Measurements from ENCODE around the gene OSBPL2. TPM values are rescaled to one million over a fixed set of nuclear protein-coding genes. Genes with fewer than 3 reads are reported as not detected.

The OSBPL2 gene
- total RNA-seq, 2 experiments from 2014 or later = 23.6 to 24.7 TPM

- Mint-ChIP-seq H3K4me1 (ENCODE audit: low read depth) (no peaks in the 10 kb centered on the region), H3K9me3 (no peaks in the 10 kb centered on the region), H3K27me3 (ENCODE audit: low read depth) (peaks cover 11% of the 10 kb centered on the region), H3K4me3 (no peak overlapping the region), H3K36me3 (ENCODE audit: low read depth) (no peaks in the 10 kb centered on the region), H3K27ac (no peak overlapping the region)
- DNase-seq = no peak
- CTCF ChIA-PET = no interaction called here
- intact Hi-C loops (cut with micrococcal nuclease) = no loop called here
Observed at GRCh38 chr20:62227977-62228958, 10.1 kb upstream of the OSBPL2 start.

- intact Hi-C loops (cut with micrococcal nuclease) = no loop called here
- Mint-ChIP-seq H3K4me1 (ENCODE audit: low read depth) (no peaks in the 10 kb centered on the region), H3K27ac (no peak overlapping the region), H3K36me3 (ENCODE audit: low read depth) (no peaks in the 10 kb centered on the region), H3K27me3 (ENCODE audit: low read depth) (peaks cover 9% of the 10 kb centered on the region), H3K4me3 (no peak overlapping the region), H3K9me3 (no peaks in the 10 kb centered on the region)
- DNase-seq = no peak
- CTCF ChIA-PET = no interaction called here
Observed at GRCh38 chr20:62228982-62229545, 9.3 kb upstream of the OSBPL2 start.

GRCh38 chr20:62229667-62230066, 8.7 kb upstream of the OSBPL2 start:
- H3K36me3 Mint-ChIP-seq (ENCODE audit: low read depth) = no peaks in the 10 kb centered on the region
- no peaks in the 10 kb centered on the region for H3K4me1 Mint-ChIP-seq (ENCODE audit: low read depth)
- CTCF ChIA-PET = no interaction called here
- no peak for DNase-seq
- no peak overlapping the region for H3K4me3 Mint-ChIP-seq
- peaks cover 4% of the 10 kb centered on the region for H3K27me3 Mint-ChIP-seq (ENCODE audit: low read depth)
- intact Hi-C loops (cut with micrococcal nuclease) = no loop called here
- H3K27ac Mint-ChIP-seq = no peak overlapping the region
- no peaks in the 10 kb centered on the region for H3K9me3 Mint-ChIP-seq

DNA sequence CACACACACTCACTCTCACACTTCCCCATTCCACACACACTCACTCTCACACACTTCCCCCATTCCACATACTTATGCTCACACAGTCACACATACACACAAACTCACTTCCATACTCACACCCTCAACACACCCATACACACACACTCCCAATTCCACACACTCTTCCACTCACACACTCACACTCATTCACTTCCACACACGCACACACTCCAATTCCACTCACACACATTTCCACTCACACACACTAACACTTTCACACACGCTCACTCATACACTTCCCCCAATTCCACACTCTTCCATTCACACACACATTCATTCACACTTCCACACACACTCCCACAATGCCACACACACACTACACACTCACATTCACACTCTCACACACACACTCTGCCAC, 8.0 kb upstream of the OSBPL2 start:
- intact Hi-C loops (cut with micrococcal nuclease) = no loop called here
- no peak overlapping the region for H3K27ac Mint-ChIP-seq
- H3K27me3 Mint-ChIP-seq (ENCODE audit: low read depth) = peaks cover 2% of the 10 kb centered on the region
- H3K9me3 Mint-ChIP-seq = no peaks in the 10 kb centered on the region
- no peaks in the 10 kb centered on the region for H3K36me3 Mint-ChIP-seq (ENCODE audit: low read depth)
- CTCF ChIA-PET = no interaction called here
- DNase-seq = no peak
- H3K4me1 Mint-ChIP-seq (ENCODE audit: low read depth) = no peaks in the 10 kb centered on the region
- no peak overlapping the region for H3K4me3 Mint-ChIP-seq

GRCh38 chr20:62230696-62231095, 7.6 kb upstream of the OSBPL2 start:
- CTCF ChIA-PET = no interaction called here
- H3K4me3 Mint-ChIP-seq = no peak overlapping the region
- H3K27me3 Mint-ChIP-seq (ENCODE audit: low read depth) = peaks cover 2% of the 10 kb centered on the region
- H3K27ac Mint-ChIP-seq = no peak overlapping the region
- no peaks in the 10 kb centered on the region for H3K9me3 Mint-ChIP-seq
- no peak for DNase-seq
- no peaks in the 10 kb centered on the region for H3K4me1 Mint-ChIP-seq (ENCODE audit: low read depth)
- intact Hi-C loops (cut with micrococcal nuclease) = no loop called here
- H3K36me3 Mint-ChIP-seq (ENCODE audit: low read depth) = no peaks in the 10 kb centered on the region

GRCh38 chr20:62231292-62231691, 7.0 kb upstream of the OSBPL2 start:
- no peak for DNase-seq
- Mint-ChIP-seq H3K36me3 (ENCODE audit: low read depth) (no peaks in the 10 kb centered on the region), H3K4me1 (ENCODE audit: low read depth) (no peaks in the 10 kb centered on the region), H3K9me3 (no peaks in the 10 kb centered on the region), H3K27me3 (ENCODE audit: low read depth) (peaks cover 2% of the 10 kb centered on the region), H3K4me3 (no peak overlapping the region), H3K27ac (no peak overlapping the region)
- intact Hi-C loops (cut with micrococcal nuclease) = no loop called here
- CTCF ChIA-PET = no interaction called here

- Mint-ChIP-seq H3K36me3 (ENCODE audit: low read depth) (no peaks in the 10 kb centered on the region), H3K4me1 (ENCODE audit: low read depth) (no peaks in the 10 kb centered on the region), H3K4me3 (no peak overlapping the region), H3K9me3 (no peaks in the 10 kb centered on the region), H3K27ac (no peak overlapping the region), H3K27me3 (ENCODE audit: low read depth) (peaks cover 2% of the 10 kb centered on the region)
- DNase-seq = no peak
- CTCF ChIA-PET = no interaction called here
- intact Hi-C loops (cut with micrococcal nuclease) = no loop called here
Observed at GRCh38 chr20:62232194-62232593, 6.1 kb upstream of the OSBPL2 start.

- H3K9me3 Mint-ChIP-seq = no peaks in the 10 kb centered on the region
- CTCF ChIA-PET = no interaction called here
- H3K4me1 Mint-ChIP-seq (ENCODE audit: low read depth) = peaks cover 4% of the 10 kb centered on the region
- H3K27ac Mint-ChIP-seq = no peak overlapping the region
- H3K4me3 Mint-ChIP-seq = no peak overlapping the region
- no peaks in the 10 kb centered on the region for H3K36me3 Mint-ChIP-seq (ENCODE audit: low read depth)
- no peak for DNase-seq
- peaks cover 2% of the 10 kb centered on the region for H3K27me3 Mint-ChIP-seq (ENCODE audit: low read depth)
- intact Hi-C loops (cut with micrococcal nuclease) = no loop called here
Observed at GRCh38 chr20:62232770-62233645, 5.3 kb upstream of the OSBPL2 start.

DNA sequence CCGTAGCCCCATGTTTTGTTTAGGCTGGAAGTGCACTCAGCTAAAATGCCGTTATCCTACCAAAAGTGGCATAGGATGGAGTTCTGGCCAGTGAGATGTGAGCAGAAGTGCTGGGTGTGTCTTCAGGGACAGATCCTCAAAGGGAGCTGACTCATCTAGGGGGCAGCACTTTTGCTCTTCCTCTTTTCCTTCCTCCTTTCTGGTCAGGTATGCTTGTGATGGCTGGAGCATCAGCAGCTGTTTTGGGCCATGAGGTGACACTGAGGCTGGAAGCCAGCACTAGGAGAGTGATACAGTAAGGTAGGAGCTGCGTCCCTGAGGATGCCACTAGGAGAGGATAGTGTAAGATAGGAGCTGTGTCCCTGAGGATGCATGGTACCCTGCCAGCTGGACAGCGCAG, 4.6 kb upstream of the OSBPL2 start:
- CTCF ChIA-PET = interaction anchor here (0.6 kb wide), 1 partner anchor 176 kb away, joined by 3 read pairs; no protein-coding TSS in a partner anchor
- no peaks in the 10 kb centered on the region for H3K9me3 Mint-ChIP-seq

GRCh38 chr20:62234339-62234738, 4.0 kb upstream of the OSBPL2 start:
- Mint-ChIP-seq H3K27me3 (ENCODE audit: low read depth) (peaks cover 2% of the 10 kb centered on the region), H3K4me3 (no peak overlapping the region), H3K27ac (no peak overlapping the region), H3K9me3 (no peaks in the 10 kb centered on the region), H3K4me1 (ENCODE audit: low read depth) (peaks cover 8% of the 10 kb centered on the region), H3K36me3 (ENCODE audit: low read depth) (no peaks in the 10 kb centered on the region)
- CTCF ChIA-PET = interaction anchor here (0.6 kb wide), 1 partner anchor 175 kb away, joined by 3 read pairs; no protein-coding TSS in a partner anchor
- DNase-seq = no peak
- intact Hi-C loops (cut with micrococcal nuclease) = no loop called here

More for the DNA sequence above, 4.6 kb upstream of the OSBPL2 start:
- H3K4me3 Mint-ChIP-seq = no peak overlapping the region
- H3K27me3 Mint-ChIP-seq (ENCODE audit: low read depth) = peaks cover 2% of the 10 kb centered on the region
- no peak overlapping the region for H3K27ac Mint-ChIP-seq
- H3K4me1 Mint-ChIP-seq (ENCODE audit: low read depth) = peaks cover 5% of the 10 kb centered on the region
- intact Hi-C loops (cut with micrococcal nuclease) = no loop called here
- no peaks in the 10 kb centered on the region for H3K36me3 Mint-ChIP-seq (ENCODE audit: low read depth)
- no peak for DNase-seq

GRCh38 chr20:62235001-62235776, 3.1 kb upstream of the OSBPL2 start:
- peaks cover 15% of the 10 kb centered on the region for H3K4me1 Mint-ChIP-seq (ENCODE audit: low read depth)
- intact Hi-C loops (cut with micrococcal nuclease) = loop anchor here (5.0 kb wide), 1 partner anchor 542 kb away; no protein-coding TSS in a partner anchor
- peaks cover 2% of the 10 kb centered on the region for H3K27me3 Mint-ChIP-seq (ENCODE audit: low read depth)
- CTCF ChIA-PET = no interaction called here
- no peak overlapping the region for H3K4me3 Mint-ChIP-seq
- H3K36me3 Mint-ChIP-seq (ENCODE audit: low read depth) = no peaks in the 10 kb centered on the region
- no peak overlapping the region for H3K27ac Mint-ChIP-seq
- DNase-seq = no peak
- H3K9me3 Mint-ChIP-seq = no peaks in the 10 kb centered on the region
